Measurements from ENCODE around the gene IGFL2.
"Not testable (repeated sequence)": the region's sequence is repeated elsewhere in the genome, so short reads cannot be mapped to it uniquely, and the experiment has no call there.

The IGFL2 gene

DNA sequence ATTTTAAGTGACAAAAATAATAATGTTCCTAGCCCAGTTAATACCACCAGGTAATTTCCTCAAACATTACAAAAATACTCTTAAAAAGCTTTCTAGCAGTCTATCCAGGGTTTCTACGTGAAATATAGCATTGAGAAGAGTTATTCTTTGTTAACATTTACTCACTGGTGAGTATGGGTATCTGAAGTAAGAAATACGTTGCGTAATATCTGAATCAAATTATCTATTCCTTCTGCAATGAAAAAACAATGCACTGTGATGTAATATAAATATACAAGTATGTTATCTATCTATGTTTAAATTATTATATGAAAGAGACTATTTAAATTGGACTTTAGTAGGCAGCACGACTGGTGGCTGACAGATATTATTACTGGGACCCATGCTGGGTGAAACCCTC is 5.7 kb upstream of the IGFL2 start:
- H3K27ac ChIP-seq = no peak overlapping the region
- TF ChIP-seq, protein P1, sequence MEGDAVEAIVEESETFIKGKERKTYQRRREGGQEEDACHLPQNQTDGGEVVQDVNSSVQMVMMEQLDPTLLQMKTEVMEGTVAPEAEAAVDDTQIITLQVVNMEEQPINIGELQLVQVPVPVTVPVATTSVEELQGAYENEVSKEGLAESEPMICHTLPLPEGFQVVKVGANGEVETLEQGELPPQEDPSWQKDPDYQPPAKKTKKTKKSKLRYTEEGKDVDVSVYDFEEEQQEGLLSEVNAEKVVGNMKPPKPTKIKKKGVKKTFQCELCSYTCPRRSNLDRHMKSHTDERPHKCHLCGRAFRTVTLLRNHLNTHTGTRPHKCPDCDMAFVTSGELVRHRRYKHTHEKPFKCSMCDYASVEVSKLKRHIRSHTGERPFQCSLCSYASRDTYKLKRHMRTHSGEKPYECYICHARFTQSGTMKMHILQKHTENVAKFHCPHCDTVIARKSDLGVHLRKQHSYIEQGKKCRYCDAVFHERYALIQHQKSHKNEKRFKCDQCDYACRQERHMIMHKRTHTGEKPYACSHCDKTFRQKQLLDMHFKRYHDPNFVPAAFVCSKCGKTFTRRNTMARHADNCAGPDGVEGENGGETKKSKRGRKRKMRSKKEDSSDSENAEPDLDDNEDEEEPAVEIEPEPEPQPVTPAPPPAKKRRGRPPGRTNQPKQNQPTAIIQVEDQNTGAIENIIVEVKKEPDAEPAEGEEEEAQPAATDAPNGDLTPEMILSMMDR (IDR thresholded peaks at IDR 0.05) = no peak
- no peak for TF ChIP-seq ZFX (IDR thresholded peaks at IDR 0.05; ENCODE audit: borderline replicate concordance)

DNA sequence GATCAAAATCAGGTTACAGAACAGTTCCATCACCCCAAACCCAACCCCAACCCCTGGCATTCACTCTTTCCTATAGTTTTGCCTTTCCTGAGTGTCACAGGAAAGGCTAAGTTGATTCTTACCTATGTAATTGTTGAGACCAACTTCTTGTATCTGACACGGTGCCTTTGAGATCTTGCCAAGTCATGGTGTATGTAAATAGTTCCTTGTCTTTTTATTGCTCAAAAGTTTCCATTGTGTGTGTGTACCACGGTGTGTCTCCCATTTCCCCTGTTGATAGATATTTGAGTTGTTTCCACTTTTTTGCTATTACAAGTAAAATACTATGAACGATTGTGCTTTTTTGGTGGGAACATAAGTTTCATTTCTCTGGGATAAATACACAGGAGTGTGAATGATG is 3.3 kb upstream of the IGFL2 start:
- TF ChIP-seq, protein P1 (IDR thresholded peaks at IDR 0.05) = no peak
- no peak for TF ChIP-seq ZFX (IDR thresholded peaks at IDR 0.05; ENCODE audit: borderline replicate concordance)
- no peak overlapping the region for H3K27ac ChIP-seq

DNA sequence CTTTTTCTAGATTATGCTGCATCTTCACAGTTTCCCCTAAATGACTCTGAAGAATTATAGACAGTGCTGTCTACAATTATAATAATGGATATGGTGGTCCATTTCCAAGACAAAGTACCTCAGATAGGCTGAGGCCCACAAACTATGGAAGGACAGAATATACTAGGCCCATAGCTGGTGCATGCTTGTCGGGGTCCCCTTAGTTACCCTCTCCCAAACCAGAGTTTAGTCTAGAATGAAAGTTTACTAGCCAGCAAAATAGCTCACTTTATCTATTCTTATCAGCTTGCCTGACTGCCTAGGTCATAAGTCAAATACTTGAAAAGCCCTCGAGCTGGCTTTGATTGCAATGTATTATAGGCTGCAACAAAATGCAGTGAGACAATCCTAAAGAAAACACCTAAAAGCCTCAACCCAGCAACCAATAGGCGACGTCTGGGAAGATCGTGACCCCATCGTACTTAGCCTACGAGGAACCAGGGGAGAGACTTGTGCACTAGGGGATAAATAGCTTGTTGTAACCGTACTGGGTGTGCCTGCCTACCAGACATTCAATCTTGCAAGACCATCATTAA is 785 bp upstream of the IGFL2 start:
- H3K27ac ChIP-seq = no peak overlapping the region
- TF ChIP-seq, protein P1 (IDR thresholded peaks at IDR 0.05) = no peak
- no peak for TF ChIP-seq ZFX (IDR thresholded peaks at IDR 0.05; ENCODE audit: borderline replicate concordance)

DNA sequence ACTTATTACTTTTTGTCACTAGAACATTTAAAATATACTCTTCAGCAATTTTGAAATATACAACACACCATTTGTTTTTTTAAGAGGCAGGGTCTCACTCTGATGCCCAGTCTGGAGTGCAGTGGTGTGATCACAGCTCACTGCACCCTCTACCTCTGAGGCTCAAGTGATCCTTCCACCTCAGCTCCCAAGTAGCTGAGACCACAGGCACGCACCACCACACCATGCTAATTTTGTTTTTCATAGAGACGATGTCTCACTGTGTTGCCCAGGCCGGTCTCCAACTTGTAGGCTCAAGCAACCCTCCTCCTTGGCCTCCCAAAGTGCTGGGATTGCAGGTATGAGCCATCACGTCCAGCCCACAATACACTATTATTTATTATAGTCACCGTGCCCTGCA is 2.6 kb downstream of the IGFL2 start:
- H3K27ac ChIP-seq = no peak overlapping the region
- TF ChIP-seq, protein P1 (IDR thresholded peaks at IDR 0.05) = no peak
- TF ChIP-seq ZFX (IDR thresholded peaks at IDR 0.05; ENCODE audit: borderline replicate concordance) = no peak

DNA sequence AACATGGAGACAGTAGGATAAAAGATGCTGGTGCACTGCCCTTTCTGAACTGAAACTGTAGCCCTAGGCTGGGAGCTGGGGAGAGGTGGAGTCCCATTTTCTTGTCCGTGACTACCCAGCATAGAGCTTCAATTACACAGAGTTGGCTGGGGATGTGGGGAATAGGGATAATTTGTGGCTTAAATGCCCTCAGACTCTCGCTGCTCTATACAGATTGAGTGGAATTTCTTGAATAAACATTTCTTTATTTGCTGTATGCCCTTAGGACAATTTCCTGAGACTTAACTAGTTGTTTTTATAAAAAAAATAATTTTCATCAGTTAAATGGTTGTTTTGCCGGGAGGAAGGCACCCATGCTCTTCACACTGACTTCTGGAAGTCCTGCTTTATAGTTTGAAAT is 7.2 kb downstream of the IGFL2 start:
- H3K27ac ChIP-seq = no peak overlapping the region
- TF ChIP-seq ZFX (IDR thresholded peaks at IDR 0.05; ENCODE audit: borderline replicate concordance) = no peak
- TF ChIP-seq, protein P1 (IDR thresholded peaks at IDR 0.05) = no peak

DNA sequence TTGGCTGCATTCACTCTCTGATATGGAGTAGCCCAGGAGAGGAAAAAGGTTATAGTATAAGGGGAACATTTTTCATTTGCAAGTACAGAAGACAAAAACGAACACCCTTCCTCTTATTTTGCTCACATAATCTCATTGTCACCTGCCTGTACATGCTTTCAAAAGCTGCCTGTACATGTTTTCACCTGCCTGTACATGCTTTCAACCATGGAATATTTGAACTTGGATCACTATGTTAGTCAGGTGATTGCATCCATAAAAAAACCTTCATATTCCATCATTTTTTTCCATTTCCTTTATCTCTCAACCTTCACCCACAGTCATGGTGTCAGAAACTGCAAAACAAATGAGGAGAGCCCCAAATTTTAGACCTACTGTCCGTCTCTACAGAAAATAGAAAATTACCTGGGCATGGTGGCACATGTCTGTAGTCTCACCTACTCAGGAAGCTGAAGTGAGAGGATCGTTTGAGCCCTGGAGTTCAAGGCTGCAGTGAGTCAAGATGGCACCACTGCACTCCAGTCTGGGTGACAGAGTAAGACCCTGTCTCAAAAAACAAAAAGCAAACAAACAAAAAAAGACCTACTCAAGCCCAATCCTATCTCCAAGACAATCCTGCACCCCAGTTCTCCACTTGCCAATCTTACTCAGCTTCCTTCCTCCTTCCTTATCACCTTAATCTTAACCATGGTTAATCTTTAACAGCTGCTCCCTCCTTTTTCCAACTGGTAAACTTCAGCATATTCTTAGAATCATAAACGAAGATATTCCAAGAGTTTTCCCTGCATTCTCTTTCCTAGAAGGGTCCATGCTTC is 11.6 kb downstream of the IGFL2 start:
- no peak overlapping the region for H3K27ac ChIP-seq
- no peak for TF ChIP-seq ZFX (IDR thresholded peaks at IDR 0.05; ENCODE audit: borderline replicate concordance)
- TF ChIP-seq, protein P1 (IDR thresholded peaks at IDR 0.05) = no peak

DNA sequence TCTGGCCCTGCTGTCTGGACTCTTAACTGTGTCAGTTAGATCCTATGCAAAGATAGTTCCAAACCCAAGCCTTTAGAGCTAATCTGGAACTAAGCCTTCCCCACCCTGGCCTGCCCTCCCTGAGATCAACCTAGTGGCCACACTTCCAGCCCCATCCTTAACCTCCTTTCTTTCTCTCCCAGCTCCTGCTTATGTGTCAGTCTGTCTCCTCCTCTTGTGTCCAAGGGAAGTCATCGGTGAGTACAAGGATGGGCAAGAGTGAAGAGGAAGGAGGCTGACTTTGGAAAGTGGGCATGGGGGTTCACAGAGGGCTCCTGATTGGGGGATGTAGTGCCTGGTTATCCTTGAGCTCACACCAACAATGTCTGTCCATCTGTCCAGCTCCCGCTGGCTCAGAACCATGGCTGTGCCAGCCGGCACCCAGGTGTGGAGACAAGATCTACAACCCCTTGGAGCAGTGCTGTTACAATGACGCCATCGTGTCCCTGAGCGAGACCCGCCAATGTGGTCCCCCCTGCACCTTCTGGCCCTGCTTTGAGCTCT is 12.3 kb downstream of the IGFL2 start:
- no peak for TF ChIP-seq ZFX (IDR thresholded peaks at IDR 0.05; ENCODE audit: borderline replicate concordance)
- TF ChIP-seq, protein P1 (IDR thresholded peaks at IDR 0.05) = no peak
- no peak overlapping the region for H3K27ac ChIP-seq

DNA sequence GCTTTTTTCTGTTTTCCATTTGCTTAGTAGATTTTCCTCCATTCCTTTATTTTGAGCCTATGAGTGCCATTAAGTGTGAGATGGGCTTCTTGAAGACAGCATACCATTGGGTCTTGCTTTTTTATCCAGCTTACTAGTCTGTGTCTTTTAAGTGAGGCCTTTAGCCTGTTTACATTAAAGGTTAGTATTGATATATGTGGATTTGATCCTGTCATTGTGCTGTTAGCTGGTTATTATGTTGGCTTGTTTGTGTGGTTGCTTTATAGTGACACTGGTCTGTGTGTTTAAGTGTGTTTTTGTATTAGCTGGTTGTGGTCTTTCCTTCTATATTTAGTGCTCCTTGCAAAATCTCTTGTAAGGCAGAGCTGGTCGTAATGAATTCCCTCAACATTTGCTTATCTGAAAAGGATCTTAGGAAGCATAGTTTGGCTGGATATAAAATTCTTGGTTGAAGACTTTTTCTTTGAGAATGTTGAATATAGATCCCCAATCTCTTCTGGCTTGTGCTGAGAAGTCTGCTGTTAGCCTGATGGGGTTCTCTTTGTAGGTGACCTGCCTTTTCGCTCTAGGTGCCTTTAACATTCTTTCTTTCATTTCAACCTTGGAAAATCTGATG is 13.7 kb downstream of the IGFL2 start:
- not testable (repeated sequence) for H3K27ac ChIP-seq

Data from 22Rv1 (cell line).